Mesendoderm (in vitro differentiated cells): ENCODE results near the gene ERI2.

Experiments
- DNase-seq: peaks from one replicate; pipeline ENCODE4 v3.0.0; 2013
- H2AK5ac ChIP-seq: 2 replicates; pipeline ENCODE4 v1.6.1; 2013; ENCODE audit warnings: low read length, inconsistent platforms
- H2BK120ac ChIP-seq: 2 replicates; pipeline ENCODE4 v1.6.1; 2013; ENCODE audit warnings: low read depth, mild to moderate bottlenecking, low read length, moderate library complexity, mixed read lengths
- H2BK15ac ChIP-seq: replicated peaks from 2 replicates; pipeline ENCODE4 v1.6.1; 2013; ENCODE audit warnings: low read depth, mild to moderate bottlenecking, moderate library complexity
- H2BK5ac ChIP-seq: 2 replicates; pipeline ENCODE4 v1.6.1; 2013; ENCODE audit warnings: low read length, inconsistent platforms
- H3K18ac ChIP-seq: 2 replicates; pipeline ENCODE4 v1.6.1; 2013; ENCODE audit warnings: mild to moderate bottlenecking, low read length, mixed read lengths
- H3K23ac ChIP-seq: one replicate; pipeline ENCODE4 v1.6.1; 2013; ENCODE audit warnings: low read length
- H3K27ac ChIP-seq: 2 replicates; pipeline ENCODE4 v1.5.1; 2013; ENCODE audit warnings: low read depth, mild to moderate bottlenecking, inconsistent platforms, low read length, moderate library complexity
- H3K27me3 ChIP-seq: 2 replicates; pipeline ENCODE4 v1.6.1; 2013; ENCODE audit warnings: low read length, control low read depth, mild to moderate bottlenecking, inconsistent platforms; ENCODE audit not compliant: insufficient read depth, poor library complexity
- H3K36me3 ChIP-seq: 2 replicates; pipeline ENCODE4 v1.6.1; 2013; ENCODE audit warnings: low read length, inconsistent platforms; ENCODE audit not compliant: control insufficient read depth, insufficient read depth
- H3K4ac ChIP-seq: one replicate; pipeline ENCODE4 v1.6.1; 2013; ENCODE audit warnings: low read depth, mild to moderate bottlenecking, low read length, moderate library complexity
- H3K4me1 ChIP-seq: 2 replicates; pipeline ENCODE4 v1.6.1; 2013; ENCODE audit warnings: low read depth, low read length, inconsistent platforms; ENCODE audit not compliant: control insufficient read depth
- H3K4me2 ChIP-seq: 2 replicates; pipeline ENCODE4 v1.6.1; 2013; ENCODE audit warnings: low read length
- H3K4me3 ChIP-seq: 2 replicates; pipeline ENCODE4 v1.5.1; 2013; ENCODE audit warnings: mild to moderate bottlenecking, low read length
- H3K56ac ChIP-seq: one replicate; pipeline ENCODE4 v1.6.1; 2013; ENCODE audit warnings: low read length
- H3K79me1 ChIP-seq: 2 replicates; pipeline ENCODE4 v1.6.1; 2013; ENCODE audit warnings: low read length, inconsistent platforms
- H3K79me2 ChIP-seq: 2 replicates; pipeline ENCODE4 v1.6.1; 2013; ENCODE audit warnings: mild to moderate bottlenecking, low read length; ENCODE audit not compliant: control insufficient read depth, insufficient read depth
- H3K9ac ChIP-seq: 2 replicates; pipeline ENCODE4 v1.6.1; 2013; ENCODE audit warnings: low read length, inconsistent platforms
- H4K5ac ChIP-seq: one replicate; pipeline ENCODE4 v1.6.1; 2013; ENCODE audit warnings: low read length
- H4K8ac ChIP-seq: one replicate; pipeline ENCODE4 v1.6.1; 2013; ENCODE audit warnings: low read depth, mild to moderate bottlenecking, control low read depth, low read length, moderate library complexity
- WGBS: extraction: QIAGEN DNeasy Blood & Tissue Kit; methylation state at CpG from one replicate; pipeline ENCODE4 v1.1.7; 2013; ENCODE audit warnings: low lambda C conversion rate, missing lambda C conversion rate; ENCODE audit not compliant: insufficient coverage; ENCODE audit errors: extremely low coverage; 5-methylcytosine and 5-hydroxymethylcytosine counted together

ERI2 gene

DNA sequence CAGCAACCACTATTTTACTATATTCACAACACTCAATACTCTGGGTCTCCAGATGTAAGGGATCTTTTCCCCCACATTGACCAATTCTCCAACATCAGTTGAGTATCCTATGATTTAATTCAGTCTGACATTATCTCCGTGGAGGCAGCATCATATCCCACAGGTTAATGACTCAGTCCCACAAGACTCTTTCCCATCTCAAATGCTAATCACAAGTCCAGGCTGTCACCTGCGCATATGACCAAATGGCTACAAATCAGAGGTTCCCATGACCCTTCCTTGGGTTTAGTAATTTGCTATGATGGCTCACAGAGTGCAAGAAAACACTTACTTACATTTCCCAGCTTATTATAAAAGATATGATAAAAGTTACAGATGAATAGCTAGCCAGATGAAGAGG is 23.8 kb downstream of the ERI2 start:
- Histone ChIP-seq H3K18ac (no peak overlapping the region), H3K4me3 (no peak overlapping the region), H3K36me3 (no peaks in the 10 kb centered on the region), H3K79me1 (no peaks in the 10 kb centered on the region), H2BK15ac (no peak overlapping the region), H2BK120ac (no peak overlapping the region), H4K5ac (no peak overlapping the region), H3K9ac (no peak overlapping the region), H2AK5ac (no peak overlapping the region), H3K27me3 (no peaks in the 10 kb centered on the region), H4K8ac (no peak overlapping the region), H3K4me2 (no peak overlapping the region), H3K4me1 (no peaks in the 10 kb centered on the region), H3K23ac (no peak overlapping the region), H3K4ac (no peak overlapping the region), H2BK5ac (no peak overlapping the region), H3K27ac (no peak overlapping the region), H3K56ac (no peak overlapping the region), H3K79me2 (no peaks in the 10 kb centered on the region)
- DNase-seq = no peak
- no CpG with 5 or more reads among the region's 2 CpGs for WGBS

DNA sequence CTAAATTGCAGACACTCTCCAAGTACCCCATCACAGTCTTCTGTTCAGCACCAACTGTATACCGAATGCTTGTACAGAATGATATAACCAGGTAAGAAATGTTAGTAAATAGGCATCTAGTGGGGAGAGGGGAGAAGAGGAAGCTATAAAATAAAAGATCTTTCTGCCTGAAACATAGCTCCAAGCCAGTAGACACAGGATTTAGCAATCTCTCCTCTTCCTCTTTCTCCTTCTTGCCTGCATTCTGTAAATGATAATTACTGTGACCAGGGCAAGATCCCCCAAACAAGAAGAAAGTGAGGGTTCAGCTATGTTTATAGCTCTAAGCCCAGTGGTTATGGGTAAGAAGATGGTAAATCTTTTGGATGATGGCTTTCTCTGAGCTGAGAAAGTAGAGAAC is 24.6 kb downstream of the ERI2 start:
- H3K4ac ChIP-seq = no peak overlapping the region
- peak overlapping the region; percentile 13 for H4K8ac ChIP-seq
- no peak overlapping the region for H3K27ac ChIP-seq
- H3K79me1 ChIP-seq = no peaks in the 10 kb centered on the region
- DNase-seq = no peak
- H2BK5ac ChIP-seq = no peak overlapping the region
- no peaks in the 10 kb centered on the region for H3K4me1 ChIP-seq
- WGBS = no CpG with 5 or more reads among the region's 1 CpG
- H2BK120ac ChIP-seq = no peak overlapping the region
- H3K79me2 ChIP-seq = no peaks in the 10 kb centered on the region
- no peak overlapping the region for H4K5ac ChIP-seq
- H3K4me2 ChIP-seq = no peak overlapping the region
- no peaks in the 10 kb centered on the region for H3K36me3 ChIP-seq
- no peak overlapping the region for H3K56ac ChIP-seq
- no peak overlapping the region for H3K18ac ChIP-seq
- no peaks in the 10 kb centered on the region for H3K27me3 ChIP-seq
- H2BK15ac ChIP-seq = no peak overlapping the region
- H3K4me3 ChIP-seq = no peak overlapping the region
- no peak overlapping the region for H3K9ac ChIP-seq
- H2AK5ac ChIP-seq = no peak overlapping the region
- no peak overlapping the region for H3K23ac ChIP-seq

DNA sequence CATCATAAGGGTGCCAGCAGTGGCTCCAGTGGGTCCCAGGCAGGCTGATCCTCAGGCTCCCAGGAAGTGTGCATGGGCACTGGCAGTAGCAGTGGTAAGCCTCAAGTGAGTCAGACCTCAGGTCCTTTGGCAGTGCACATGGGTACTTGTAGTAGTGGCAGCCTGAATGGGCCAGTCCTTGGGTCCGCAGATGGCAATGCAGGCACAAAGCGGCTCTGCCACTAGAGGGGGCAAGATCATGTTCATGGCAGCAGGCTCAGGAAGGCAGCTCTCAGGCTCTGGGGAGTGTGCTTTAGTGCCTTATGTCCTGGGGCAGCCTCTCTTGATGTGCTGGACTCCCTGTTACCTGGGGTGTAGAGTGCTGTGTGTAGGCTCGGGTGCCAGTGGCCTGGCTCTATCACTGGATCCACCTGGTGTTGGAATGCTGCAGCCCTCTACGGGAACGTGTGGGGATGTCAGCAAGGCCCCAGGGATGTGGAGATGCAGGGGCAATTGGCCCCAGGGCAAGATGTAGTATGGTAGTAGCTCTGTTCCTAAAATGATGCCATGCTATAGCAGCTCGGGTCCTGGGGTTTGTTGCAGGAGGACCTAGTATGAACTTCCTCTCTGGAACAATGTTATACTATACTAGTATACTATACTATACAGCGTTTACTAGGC is 31.4 kb downstream of the ERI2 start:
- Histone ChIP-seq H3K18ac (no peak overlapping the region), H3K4me2 (no peak overlapping the region), H3K4ac (no peak overlapping the region), H3K56ac (no peak overlapping the region), H3K27me3 (no peaks in the 10 kb centered on the region), H4K5ac (no peak overlapping the region), H2BK120ac (no peak overlapping the region), H4K8ac (no peak overlapping the region), H3K23ac (no peak overlapping the region), H3K9ac (no peak overlapping the region), H2BK5ac (no peak overlapping the region), H3K4me1 (no peaks in the 10 kb centered on the region), H2AK5ac (no peak overlapping the region), H3K4me3 (no peak overlapping the region), H3K79me2 (no peaks in the 10 kb centered on the region), H3K79me1 (no peaks in the 10 kb centered on the region), H3K36me3 (no peaks in the 10 kb centered on the region), H3K27ac (no peak overlapping the region), H2BK15ac (no peak overlapping the region)
- no CpG with 5 or more reads among the region's 7 CpGs for WGBS
- peak; percentile 86 for DNase-seq

GRCh38 chr16:20773679-20774078 is 32.6 kb downstream of the ERI2 start:
- Histone ChIP-seq H3K23ac (no peak overlapping the region), H2BK5ac (no peak overlapping the region)

DNA sequence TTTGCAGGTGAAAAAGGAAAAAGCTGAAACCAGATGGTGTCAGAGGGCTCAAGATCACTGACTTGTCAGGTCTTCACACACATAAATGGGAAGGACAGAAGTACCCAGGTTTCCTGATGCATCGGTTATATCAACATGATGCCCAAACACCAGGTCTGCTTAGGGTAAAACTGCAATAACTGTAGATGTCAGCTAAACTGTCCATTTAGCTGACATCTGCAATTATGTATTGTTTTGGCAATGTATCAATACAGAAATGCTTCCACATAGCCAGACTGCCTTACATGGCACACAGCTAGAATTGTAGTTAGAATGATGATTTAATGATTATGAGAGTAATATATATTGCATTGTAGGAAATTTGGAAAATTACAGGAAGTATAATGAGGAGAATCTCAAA is 37.5 kb downstream of the ERI2 start:
- no peak overlapping the region for H3K27ac ChIP-seq
- H3K23ac ChIP-seq = no peak overlapping the region
- no peaks in the 10 kb centered on the region for H3K4me1 ChIP-seq
- no peaks in the 10 kb centered on the region for H3K79me2 ChIP-seq
- H3K4me3 ChIP-seq = no peak overlapping the region
- DNase-seq = no peak
- no CpG with 5 or more reads among the region's 1 CpG for WGBS
- H3K79me1 ChIP-seq = no peaks in the 10 kb centered on the region
- H4K5ac ChIP-seq = no peak overlapping the region
- H3K18ac ChIP-seq = no peak overlapping the region
- H3K4me2 ChIP-seq = no peak overlapping the region
- H2BK5ac ChIP-seq = no peak overlapping the region
- no peaks in the 10 kb centered on the region for H3K27me3 ChIP-seq
- H2BK120ac ChIP-seq = no peak overlapping the region
- H2AK5ac ChIP-seq = no peak overlapping the region
- no peak overlapping the region for H3K56ac ChIP-seq
- no peak overlapping the region for H3K4ac ChIP-seq
- H3K36me3 ChIP-seq = no peaks in the 10 kb centered on the region
- H4K8ac ChIP-seq = no peak overlapping the region
- H2BK15ac ChIP-seq = no peak overlapping the region
- H3K9ac ChIP-seq = no peak overlapping the region

More at GRCh38 chr16:20773679-20774078, 32.6 kb downstream of the ERI2 start:
- no peak for DNase-seq
- H3K4me2 ChIP-seq = no peak overlapping the region
- H3K36me3 ChIP-seq = no peaks in the 10 kb centered on the region
- no peak overlapping the region for H3K56ac ChIP-seq
- H2AK5ac ChIP-seq = no peak overlapping the region
- no peak overlapping the region for H4K8ac ChIP-seq
- H3K27me3 ChIP-seq = no peaks in the 10 kb centered on the region
- H3K18ac ChIP-seq = no peak overlapping the region
- H3K9ac ChIP-seq = no peak overlapping the region
- no peak overlapping the region for H3K27ac ChIP-seq
- H3K4me3 ChIP-seq = no peak overlapping the region
- no peak overlapping the region for H4K5ac ChIP-seq
- no peaks in the 10 kb centered on the region for H3K79me1 ChIP-seq
- H2BK120ac ChIP-seq = no peak overlapping the region
- no CpG with 5 or more reads among the region's 3 CpGs for WGBS
- no peaks in the 10 kb centered on the region for H3K4me1 ChIP-seq
- no peak overlapping the region for H2BK15ac ChIP-seq
- no peaks in the 10 kb centered on the region for H3K79me2 ChIP-seq
- H3K4ac ChIP-seq = no peak overlapping the region

DNA sequence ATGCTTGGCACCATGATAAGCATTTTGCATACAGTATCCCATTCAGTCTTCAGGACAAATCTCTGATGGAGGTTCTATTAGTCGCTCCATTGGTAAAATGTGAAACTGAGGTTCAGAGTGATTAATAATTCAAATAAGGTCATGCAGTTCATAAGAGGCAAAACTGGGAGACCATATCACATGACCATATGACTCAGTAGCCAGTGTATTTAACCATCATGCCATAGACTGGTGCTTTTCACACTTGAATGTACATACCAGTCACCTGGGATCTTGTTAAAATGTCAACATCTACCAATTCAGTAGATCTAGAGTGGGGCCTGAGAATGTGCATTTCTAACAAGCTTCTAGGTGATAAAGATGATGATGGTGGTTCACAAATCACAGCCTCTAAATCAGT is 38.2 kb downstream of the ERI2 start:
- Histone ChIP-seq H2BK15ac (no peak overlapping the region), H3K36me3 (no peaks in the 10 kb centered on the region), H3K4me1 (no peaks in the 10 kb centered on the region), H3K27me3 (no peaks in the 10 kb centered on the region), H3K4ac (no peak overlapping the region), H3K4me2 (no peak overlapping the region), H4K5ac (no peak overlapping the region), H4K8ac (no peak overlapping the region), H3K79me1 (no peaks in the 10 kb centered on the region), H2BK5ac (no peak overlapping the region), H3K4me3 (no peak overlapping the region), H3K56ac (no peak overlapping the region), H3K23ac (no peak overlapping the region), H2BK120ac (no peak overlapping the region), H2AK5ac (no peak overlapping the region), H3K27ac (no peak overlapping the region), H3K18ac (no peak overlapping the region), H3K9ac (no peak overlapping the region), H3K79me2 (no peaks in the 10 kb centered on the region)
- no peak for DNase-seq
- no CpG with 5 or more reads among the region's 1 CpG for whole genome bisulfite sequencing
